Measurements from ENCODE around the gene PLA2G2C. TPM values are rescaled to one million over a fixed set of nuclear protein-coding genes. Genes with fewer than 3 reads are reported as not detected.
A peak's percentile ranks its signal among the peaks of the same experiment; 100 is the strongest.

Gene PLA2G2C
- total and polyA plus RNA-seq, 2 of the 13 experiments (the other 11 are each of a cell fraction or from before 2014, with no cell fraction given): not detected

- ATAC-seq: no peak
- in situ Hi-C loops (cut with HindIII; ENCODE audit: extremely low pct_ligation_motif_present, low pct_unique_long_range_greater_than_20kb) (no loop called here), intact Hi-C loops (cut with micrococcal nuclease; ENCODE audit: unreplicated experiment) (no loop called here)
- CTCF ChIA-PET (ENCODE audit: low intra/inter-chr PET ratio, low total read pairs): no interaction called here
- DNase-seq (ENCODE audit: low spot score): no peak
- WGBS (ENCODE audit: low lambda C conversion rate): 33% methylated on average over 4 of the region's 5 CpGs
- Histone ChIP-seq H3K27me3 (ENCODE audit: control insufficient read depth in 1 of 2, insufficient read depth in 2 of 2, low read length in 2 of 2) (peaks cover 4 to 28% of the 10 kb centered on the region in 2 experiments; a peak in 4 of 5 replicates), H3K4me1 (ENCODE audit: insufficient read depth, low read length) (no peaks in the 10 kb centered on the region), H3K9ac (ENCODE audit: insufficient read depth, low read depth, low read length) (no peak overlapping the region), H3K4me3 (replicated peaks in 1 of 3; ENCODE audit: insufficient read depth in 1 of 3, low read depth in 2 of 3, low read length in 3 of 3) (no peak overlapping the region), H3K36me3 (replicated peaks in 1 of 2; ENCODE audit: control insufficient read depth in 1 of 2, insufficient read depth in 2 of 2, low read length in 2 of 2) (no peaks in the 10 kb centered on the region; a peak in 1 of 5 replicates), H3K27ac (ENCODE audit: extremely low read length, insufficient read depth, low read length) (no peak overlapping the region), H4K20me1 (ENCODE audit: insufficient read depth, low read length) (no peaks in the 10 kb centered on the region), H3K9me3 (ENCODE audit: low read length) (no peaks in the 10 kb centered on the region), H3K4me2 (ENCODE audit: low read depth, low read length) (no peak overlapping the region), H2AFZ (ENCODE audit: low read length) (no peak overlapping the region), H3K79me2 (ENCODE audit: insufficient read depth, low read length) (no peaks in the 10 kb centered on the region)
- POLR2A ChIA-PET: no interaction called here
- TF ChIP-seq ZNF629 (CRISPR knock-in tag; conservative IDR thresholded peaks at IDR 0.05) (peak; percentile 47), ZNF768 (CRISPR knock-in tag; IDR thresholded peaks at IDR 0.05) (peak; percentile 86), GFI1 (CRISPR knock-in tag; IDR thresholded peaks at IDR 0.05; ENCODE audit: borderline replicate concordance) (no peak)
- FAIRE-seq: no peak
- BruUV-seq (replicated peaks): no TSS peak
Measured at GRCh38 chr1:20169932-20170331, 16.4 kb downstream of the PLA2G2C start.

- TF ChIP-seq ZNF513 (CRISPR knock-in tag; conservative IDR thresholded peaks at IDR 0.05): no peak
- TF ChIP-seq ZFP90 (CRISPR knock-in tag; IDR thresholded peaks at IDR 0.05; ENCODE audit: borderline replicate concordance): no peak
- no peak for TF ChIP-seq STAG1 (CRISPR knock-in tag; IDR thresholded peaks at IDR 0.05)
- no peak for TF ChIP-seq CSRNP1 (CRISPR knock-in tag; IDR thresholded peaks at IDR 0.05)
- TF ChIP-seq PRMT3 (CRISPR knock-in tag; IDR thresholded peaks at IDR 0.05; ENCODE audit: borderline replicate concordance, low read depth): no peak
- no peak for TF ChIP-seq NKX3-1 (CRISPR knock-in tag; IDR thresholded peaks at IDR 0.05)
- no peak for TF ChIP-seq HMGA1 (CRISPR knock-in tag; conservative IDR thresholded peaks at IDR 0.05)
- intact Hi-C loops (cut with micrococcal nuclease; ENCODE audit: unreplicated experiment): no loop called here
- FAIRE-seq: no peak
Measured at GRCh38 chr1:20168564-20169491, 17.5 kb downstream of the PLA2G2C start.

More at GRCh38 chr1:20168564-20169491, 17.5 kb downstream of the PLA2G2C start:
- Histone ChIP-seq H3K4me1 (ENCODE audit: insufficient read depth, low read length) (no peaks in the 10 kb centered on the region), H4K20me1 (ENCODE audit: insufficient read depth, low read length) (no peaks in the 10 kb centered on the region), H3K4me3 (replicated peaks in 1 of 3; ENCODE audit: insufficient read depth in 1 of 3, low read depth in 2 of 3, low read length in 3 of 3) (no peak overlapping the region), H3K9ac (ENCODE audit: insufficient read depth, low read depth, low read length) (no peak overlapping the region), H3K36me3 (replicated peaks in 1 of 2; ENCODE audit: control insufficient read depth in 1 of 2, insufficient read depth in 2 of 2, low read length in 2 of 2) (no peaks in the 10 kb centered on the region; a peak in 1 of 5 replicates), H3K27ac (ENCODE audit: extremely low read length, insufficient read depth, low read length) (no peak overlapping the region), H3K27me3 (ENCODE audit: control insufficient read depth in 1 of 2, insufficient read depth in 2 of 2, low read length in 2 of 2) (peaks cover 4 to 28% of the 10 kb centered on the region in 2 experiments; a peak in 4 of 5 replicates), H3K4me2 (ENCODE audit: low read depth, low read length) (no peak overlapping the region), H3K9me3 (ENCODE audit: low read length) (no peaks in the 10 kb centered on the region), H3K79me2 (ENCODE audit: insufficient read depth, low read length) (no peaks in the 10 kb centered on the region), H2AFZ (ENCODE audit: low read length) (no peak overlapping the region)
- ChIA-PET POLR2A (no interaction called here), CTCF (ENCODE audit: low intra/inter-chr PET ratio, low total read pairs) (no interaction called here)
- DNase-seq (ENCODE audit: low spot score): no peak
- no TSS peak for BruUV-seq (replicated peaks)
- in situ Hi-C loops (cut with HindIII; ENCODE audit: extremely low pct_ligation_motif_present, low pct_unique_long_range_greater_than_20kb): no loop called here
- 10% methylated on average over 7 of the region's 9 CpGs for WGBS (ENCODE audit: low lambda C conversion rate)
- no peak for ATAC-seq

Data from HepG2 (cell line).